Measurements from ENCODE around the gene TNN. TPM values are rescaled to one million over a fixed set of nuclear protein-coding genes. Genes with fewer than 3 reads are reported as not detected.

The TNN gene
- total and polyA plus RNA-seq, 4 experiments from 2014 or later: not detected

DNA sequence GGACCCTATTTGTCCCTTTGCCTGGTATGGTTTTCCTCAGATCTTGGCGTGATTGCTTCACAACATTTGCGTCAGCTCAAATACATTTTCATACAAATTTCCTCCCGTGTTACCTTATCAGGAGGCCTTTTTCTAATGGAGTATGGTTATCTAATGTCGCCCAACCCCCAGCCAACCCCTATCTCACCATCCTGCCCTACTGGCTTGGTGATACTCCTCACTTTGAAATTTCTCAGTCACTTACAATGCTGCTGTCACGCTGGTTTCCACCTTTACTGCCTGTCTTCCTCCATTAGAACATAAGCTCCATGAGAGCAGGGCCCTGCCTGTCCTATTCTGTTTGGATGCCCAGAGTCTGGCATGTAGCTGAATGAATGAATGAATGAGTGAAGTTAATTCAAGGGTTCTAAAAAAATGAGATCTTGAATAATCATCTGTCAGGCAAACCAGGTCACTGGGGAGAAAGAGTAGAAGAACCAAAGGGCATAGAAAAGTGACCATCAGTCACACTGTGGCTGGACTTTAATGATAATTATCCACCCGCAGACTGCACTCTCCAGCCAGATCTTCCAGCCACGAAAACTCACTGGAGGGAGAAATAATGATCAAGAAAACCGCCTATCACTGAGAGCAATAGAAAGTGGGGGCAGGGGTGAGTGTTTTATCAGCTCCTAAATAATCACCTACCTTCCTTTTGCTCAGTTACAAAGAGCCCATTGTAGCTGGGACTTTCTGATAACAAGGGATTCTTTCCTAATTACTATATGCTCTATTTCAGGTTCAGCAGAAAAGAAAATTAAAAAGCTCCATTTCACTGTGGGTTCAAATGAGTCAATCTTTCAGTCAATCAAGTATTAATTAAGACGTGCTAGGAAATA, 103.6 kb downstream of the TNN start:
- Mint-ChIP-seq H3K9me3 (no peaks in the 10 kb centered on the region), H3K4me3 (peak overlapping the region in 1 of 8 donors; percentile 13), H3K36me3 (peaks cover 76 to 85% of the 10 kb centered on the region in 2 donors), H3K27me3 (no peaks in the 10 kb centered on the region), H3K4me1 (peaks cover 57 to 92% (median 70%) of the 10 kb centered on the region in 4 donors), H3K27ac (peak overlapping the region in 6 of 7 donors; percentile 22 to 82 (median 54))
- Histone ChIP-seq H3K9me3 (ENCODE audit: control insufficient read depth in 1 of 2, low read length in 2 of 2) (no peaks in the 10 kb centered on the region), H3K27me3 (ENCODE audit: insufficient read depth, low read length) (no peaks in the 10 kb centered on the region), H3K4me1 (ENCODE audit: insufficient read depth, low read length) (peaks cover 37% of the 10 kb centered on the region), H3K27ac (ENCODE audit: low read depth, low read length) (no peak overlapping the region), H3K36me3 (ENCODE audit: insufficient read depth, low read length) (peaks cover 24% of the 10 kb centered on the region), H3K4me3 (ENCODE audit: low read length in 2 of 2) (no peak overlapping the region)
- DNase-seq: no peak
- intact Hi-C loops (cut with micrococcal nuclease): loop anchor here (5.0 kb wide), 1 partner anchor 36 kb away; no protein-coding TSS in a partner anchor
- ChIA-PET CTCF (ENCODE audit: partially characterized antibody) (interaction anchor here (1.1 to 3.9 kb wide), 4 partner anchors 9 to 21 kb away, joined by 3 to 27 read pairs (median 4); no protein-coding TSS in a partner anchor), POLR2A (ENCODE audit: partially characterized antibody) (interaction anchor here (1.0 to 2.1 kb wide), 2 partner anchors 18 to 38 kb away, joined by 3 to 9 read pairs; no protein-coding TSS in a partner anchor)

DNA sequence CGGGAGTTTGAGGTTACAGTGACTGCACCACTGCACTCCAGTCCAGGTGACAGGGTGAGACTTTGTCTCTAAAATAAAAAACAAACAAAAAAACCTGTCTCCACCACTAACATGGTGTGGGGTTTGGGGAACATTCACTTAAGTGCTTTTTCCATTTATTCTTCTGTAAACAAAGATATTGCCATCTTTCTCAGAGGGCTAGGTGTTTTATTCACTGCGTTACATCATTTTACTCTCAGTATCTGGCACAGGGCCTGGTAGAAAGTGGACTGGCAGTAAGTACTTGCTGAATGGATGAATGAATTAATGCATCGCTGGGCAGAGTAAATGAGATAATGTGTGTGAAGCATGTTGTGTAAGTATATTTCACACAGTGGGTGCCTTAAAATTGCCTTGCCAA, 104.9 kb downstream of the TNN start:
- H3K4me1 Mint-ChIP-seq: peaks cover 58 to 87% (median 71%) of the 10 kb centered on the region in 4 donors
- no peaks in the 10 kb centered on the region for H3K27me3 Mint-ChIP-seq
- DNase-seq: no peak
- POLR2A ChIA-PET (ENCODE audit: partially characterized antibody): no interaction called here
- Histone ChIP-seq H3K27me3 (ENCODE audit: insufficient read depth, low read length) (no peaks in the 10 kb centered on the region), H3K4me3 (ENCODE audit: low read length in 2 of 2) (no peak overlapping the region), H3K27ac (ENCODE audit: low read depth, low read length) (no peak overlapping the region), H3K36me3 (ENCODE audit: insufficient read depth, low read length) (peaks cover 22% of the 10 kb centered on the region), H3K4me1 (ENCODE audit: insufficient read depth, low read length) (peaks cover 39% of the 10 kb centered on the region), H3K9me3 (ENCODE audit: control insufficient read depth in 1 of 2, low read length in 2 of 2) (no peaks in the 10 kb centered on the region)
- intact Hi-C loops (cut with micrococcal nuclease): loop anchor here (5.0 kb wide), 1 partner anchor 35 kb away; no protein-coding TSS in a partner anchor
- H3K4me3 Mint-ChIP-seq: no peak overlapping the region
- CTCF ChIA-PET (ENCODE audit: partially characterized antibody): interaction anchor here (1.1 to 3.9 kb wide), 2 partner anchors 17 to 22 kb away, joined by 3 to 27 read pairs; no protein-coding TSS in a partner anchor
- H3K9me3 Mint-ChIP-seq: no peaks in the 10 kb centered on the region
- peak overlapping the region in 5 of 7 donors; percentile 10 to 79 (median 53) for H3K27ac Mint-ChIP-seq
- peaks cover 77 to 85% of the 10 kb centered on the region in 2 donors for H3K36me3 Mint-ChIP-seq

GRCh38 chr1:175173531-175173930, 105.9 kb downstream of the TNN start:
- Mint-ChIP-seq H3K27me3 (no peaks in the 10 kb centered on the region), H3K9me3 (no peaks in the 10 kb centered on the region), H3K4me1 (peaks cover 59 to 87% (median 73%) of the 10 kb centered on the region in 4 donors), H3K4me3 (no peak overlapping the region), H3K36me3 (peaks cover 78 to 84% of the 10 kb centered on the region in 2 donors), H3K27ac (peak overlapping the region in 6 of 7 donors; percentile 9 to 88 (median 70))
- Histone ChIP-seq H3K4me1 (ENCODE audit: insufficient read depth, low read length) (peaks cover 47% of the 10 kb centered on the region), H3K4me3 (ENCODE audit: low read length in 2 of 2) (no peak overlapping the region), H3K27ac (ENCODE audit: low read depth, low read length) (no peak overlapping the region), H3K9me3 (ENCODE audit: control insufficient read depth in 1 of 2, low read length in 2 of 2) (no peaks in the 10 kb centered on the region), H3K27me3 (ENCODE audit: insufficient read depth, low read length) (no peaks in the 10 kb centered on the region), H3K36me3 (ENCODE audit: insufficient read depth, low read length) (peaks cover 27% of the 10 kb centered on the region)
- no peak for DNase-seq
- ChIA-PET CTCF (ENCODE audit: partially characterized antibody) (interaction anchor here (0.7 to 2.3 kb wide), 9 partner anchors 9 to 144 kb away, joined by 3 to 15 read pairs (median 6); no protein-coding TSS in a partner anchor), POLR2A (ENCODE audit: partially characterized antibody) (interaction anchor here (0.8 kb wide), 1 partner anchor 16 kb away, joined by 3 read pairs; no protein-coding TSS in a partner anchor)
- intact Hi-C loops (cut with micrococcal nuclease): loop anchor here (5.0 kb wide), 1 partner anchor 34 kb away; no protein-coding TSS in a partner anchor

DNA sequence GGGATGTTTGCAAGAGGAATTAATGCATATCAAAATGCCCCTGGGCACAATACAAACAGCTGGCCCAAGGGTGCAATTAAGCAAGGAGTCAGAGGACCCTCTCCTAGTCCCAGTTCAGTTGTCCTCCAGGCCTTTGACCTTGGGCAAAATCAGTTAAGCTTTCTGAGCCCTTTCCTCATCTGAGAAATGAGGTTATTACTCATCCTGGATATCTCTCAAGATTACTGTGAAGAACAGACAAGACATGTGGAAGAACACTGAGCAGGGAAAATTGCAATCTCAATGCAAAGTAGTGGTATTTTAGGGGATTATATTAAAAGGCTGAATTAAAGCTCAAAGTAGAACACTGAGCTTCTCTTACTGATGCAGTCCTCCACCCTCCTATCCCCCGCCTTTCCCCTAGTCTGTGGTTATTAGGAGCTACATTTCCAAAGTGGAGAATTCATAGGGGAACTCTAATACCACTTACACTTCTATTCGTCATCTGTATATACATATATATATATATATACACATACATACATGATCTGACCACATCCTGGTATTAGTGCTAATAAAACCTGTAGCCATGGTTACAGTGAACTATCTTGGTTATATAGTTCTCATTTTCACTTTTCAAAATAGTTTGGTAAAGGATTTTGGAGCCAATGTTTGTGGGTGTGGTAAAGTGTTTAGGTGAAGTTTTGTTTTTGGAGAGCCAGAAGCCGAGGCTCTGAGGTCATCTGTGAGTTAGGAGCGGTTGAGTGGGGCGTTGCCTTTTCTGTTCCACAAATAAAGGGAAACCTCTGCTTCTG, 106.9 kb downstream of the TNN start:
- peak in 3 of 5 donors; percentile 18 to 35 (median 22) for DNase-seq
- Mint-ChIP-seq H3K9me3 (no peaks in the 10 kb centered on the region), H3K27me3 (no peaks in the 10 kb centered on the region), H3K4me3 (peak overlapping the region in 5 of 8 donors; percentile 8 to 65 (median 45)), H3K27ac (peak overlapping the region; percentile 42 to 89 (median 84)), H3K36me3 (peaks cover 79 to 82% of the 10 kb centered on the region in 2 donors), H3K4me1 (peaks cover 60 to 87% (median 74%) of the 10 kb centered on the region in 4 donors)
- peaks cover 49% of the 10 kb centered on the region for H3K4me1 ChIP-seq (ENCODE audit: insufficient read depth, low read length)
- H3K4me3 ChIP-seq (ENCODE audit: low read length in 2 of 2): no peak overlapping the region
- ChIA-PET CTCF (ENCODE audit: partially characterized antibody) (interaction anchor here (1.4 to 2.3 kb wide), 6 partner anchors 10 to 143 kb away, joined by 4 to 15 read pairs (median 8); no protein-coding TSS in a partner anchor), POLR2A (ENCODE audit: partially characterized antibody) (interaction anchor here (0.8 to 1.1 kb wide), 4 partner anchors 15 to 36 kb away, joined by 3 to 6 read pairs (median 3); no protein-coding TSS in a partner anchor)
- no peaks in the 10 kb centered on the region for H3K9me3 ChIP-seq (ENCODE audit: control insufficient read depth in 1 of 2, low read length in 2 of 2)
- H3K27me3 ChIP-seq (ENCODE audit: insufficient read depth, low read length): no peaks in the 10 kb centered on the region
- peaks cover 32% of the 10 kb centered on the region for H3K36me3 ChIP-seq (ENCODE audit: insufficient read depth, low read length)
- no peak overlapping the region for H3K27ac ChIP-seq (ENCODE audit: low read depth, low read length)
- intact Hi-C loops (cut with micrococcal nuclease): loop anchor here (5.0 kb wide), 1 partner anchor 33 kb away; no protein-coding TSS in a partner anchor

GRCh38 chr1:175176246-175176645, 108.6 kb downstream of the TNN start:
- ChIA-PET CTCF (ENCODE audit: partially characterized antibody) (interaction anchor here (1.0 to 1.9 kb wide), 3 partner anchors 12 to 142 kb away, joined by 4 to 6 read pairs (median 4); no protein-coding TSS in a partner anchor), POLR2A (ENCODE audit: partially characterized antibody) (interaction anchor here (1.2 kb wide), 1 partner anchor 14 kb away, joined by 5 read pairs; no protein-coding TSS in a partner anchor)
- H3K9me3 Mint-ChIP-seq: peaks cover 0 to 2% (median 0%) of the 10 kb centered on the region in 8 donors
- no peaks in the 10 kb centered on the region for H3K27me3 Mint-ChIP-seq
- intact Hi-C loops (cut with micrococcal nuclease): no loop called here
- H3K27ac Mint-ChIP-seq: peak overlapping the region in 2 of 7 donors; percentile 27 to 52
- H3K4me3 ChIP-seq (ENCODE audit: low read length in 2 of 2): no peak overlapping the region
- no peak for DNase-seq
- no peaks in the 10 kb centered on the region for H3K27me3 ChIP-seq (ENCODE audit: insufficient read depth, low read length)
- H3K4me3 Mint-ChIP-seq: no peak overlapping the region
- no peak overlapping the region for H3K27ac ChIP-seq (ENCODE audit: low read depth, low read length)
- H3K36me3 Mint-ChIP-seq: peaks cover 71 to 77% of the 10 kb centered on the region in 2 donors
- peaks cover 52% of the 10 kb centered on the region for H3K4me1 ChIP-seq (ENCODE audit: insufficient read depth, low read length)
- no peaks in the 10 kb centered on the region for H3K9me3 ChIP-seq (ENCODE audit: control insufficient read depth in 1 of 2, low read length in 2 of 2)
- H3K4me1 Mint-ChIP-seq: peaks cover 53 to 85% (median 70%) of the 10 kb centered on the region in 4 donors
- peaks cover 32% of the 10 kb centered on the region for H3K36me3 ChIP-seq (ENCODE audit: insufficient read depth, low read length)

DNA sequence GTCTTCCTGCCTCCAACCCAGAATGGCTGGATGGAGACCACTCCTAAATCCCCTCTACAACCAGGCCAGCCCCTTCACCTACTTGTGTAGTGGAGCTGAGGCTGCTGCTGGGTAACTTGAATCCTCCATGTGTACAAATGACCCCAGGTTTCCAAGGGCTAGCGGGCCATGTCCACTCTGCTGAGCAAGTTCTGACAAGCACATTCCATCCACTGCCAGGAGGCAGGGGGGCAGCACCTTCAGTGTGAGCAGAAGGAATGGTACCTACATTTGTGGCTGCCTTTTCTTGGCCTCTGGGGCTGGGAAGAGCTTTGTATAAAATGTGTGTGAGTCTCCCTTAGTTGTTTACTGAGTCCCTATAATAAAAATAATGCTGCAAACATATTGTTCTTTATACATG, 110.4 kb downstream of the TNN start:
- no peaks in the 10 kb centered on the region for H3K27me3 ChIP-seq (ENCODE audit: insufficient read depth, low read length)
- peaks cover 31% of the 10 kb centered on the region for H3K36me3 ChIP-seq (ENCODE audit: insufficient read depth, low read length)
- H3K36me3 Mint-ChIP-seq: peaks cover 73 to 81% of the 10 kb centered on the region in 2 donors
- H3K4me1 Mint-ChIP-seq: peaks cover 58 to 89% (median 75%) of the 10 kb centered on the region in 4 donors
- peaks cover 0 to 3% (median 0%) of the 10 kb centered on the region in 8 donors for H3K9me3 Mint-ChIP-seq
- no peak overlapping the region for H3K4me3 ChIP-seq (ENCODE audit: low read length in 2 of 2)
- H3K27ac Mint-ChIP-seq: peak overlapping the region in 6 of 7 donors; percentile 12 to 90 (median 28)
- H3K27me3 Mint-ChIP-seq: no peaks in the 10 kb centered on the region
- H3K27ac ChIP-seq (ENCODE audit: low read depth, low read length): no peak overlapping the region
- H3K9me3 ChIP-seq (ENCODE audit: control insufficient read depth in 1 of 2, low read length in 2 of 2): no peaks in the 10 kb centered on the region
- H3K4me1 ChIP-seq (ENCODE audit: insufficient read depth, low read length): peaks cover 61% of the 10 kb centered on the region
- intact Hi-C loops (cut with micrococcal nuclease): no loop called here
- no peak for DNase-seq
- peak overlapping the region in 1 of 8 donors; percentile 12 for H3K4me3 Mint-ChIP-seq
- ChIA-PET POLR2A (ENCODE audit: partially characterized antibody) (no interaction called here), CTCF (ENCODE audit: partially characterized antibody) (interaction anchor here (1.3 to 1.9 kb wide), 4 partner anchors 10 to 141 kb away, joined by 3 to 6 read pairs (median 4); no protein-coding TSS in a partner anchor)
